HepG2 (cell line): ENCODE measurements around the gene GALNT5. TPM values are rescaled to one million over a fixed set of nuclear protein-coding genes. Genes with fewer than 3 reads are reported as not detected.

Source experiments
- polyA plus RNA-seq, 8 experiments: library from polyadenylated mRNA; depleted of rRNA in 3 of 8; stranded (reverse) in 7 of 8; unstranded in 1 of 8; fragments of >200 nt; fragmentation: Illumina TruSeq in 4 of 8; extraction: Trizol in 4 of 8; gene quantifications; 2 replicates each; pipeline versions ENCODE4 v1.2.1 to v1.2.3, GENCODE V29; 2011 to 2016; ENCODE audit warnings: low read depth in 4 of 8, missing spikeins in 1 of 8, mixed read lengths in 1 of 8; ENCODE audit not compliant: insufficient read depth in 1 of 8
- total RNA-seq, 5 experiments: library from RNA; depleted of rRNA; stranded (reverse); fragments of >200 nt; fragmentation: Illumina TruSeq; extraction: Trizol; gene quantifications; 2 replicates each; pipeline ENCODE4 v1.2.3, GENCODE V29; 2016; ENCODE audit warnings: low read depth in 1 of 5

Gene GALNT5
- total and polyA plus RNA-seq, 2 of the 13 experiments (the other 11 are each of a cell fraction or from before 2014, with no cell fraction given), result not detected

Other genes starting within 250 kb of the GALNT5 start
- gene ERMN, start 68.1 kb downstream of the GALNT5 start, total RNA-seq (2016; rRNA removed; fragmentation: Illumina TruSeq; extraction: Trizol), result not detected in 2 replicates
- not detected in 2 replicates for gene ERMN, start 68.1 kb downstream of the GALNT5 start, polyA plus RNA-seq (2011; rRNA removed)
- not detected in 2 replicates for gene CYTIP, start 186.4 kb downstream of the GALNT5 start, total RNA-seq (2016; rRNA removed; fragmentation: Illumina TruSeq; extraction: Trizol)
- not detected in 2 replicates for gene CYTIP, start 186.4 kb downstream of the GALNT5 start, polyA plus RNA-seq (2011; rRNA removed)